Naive thymus-derived CD8-positive, alpha-beta T cell (primary cell): ENCODE measurements around the gene SORBS2. TPM values are rescaled to one million over a fixed set of nuclear protein-coding genes. Genes with fewer than 3 reads are reported as not detected.
"Not testable (repeated sequence)": the region's sequence is repeated elsewhere in the genome, so short reads cannot be mapped to it uniquely, and the experiment has no call there.

ENCODE experiments used
- ATAC-seq, 2 donors: fragments of 150-1000 bp; cut with Tn5 transposase in 1 of 2; sonication (Bioruptor Pico), chemical (Tn5 transposase) in 1 of 2; 1 replicate in 1 of 2; 2 replicates in 1 of 2; pipeline ENCODE4 v1.10.0; 2021; ENCODE audit warnings: mild to moderate bottlenecking in 2 of 2, moderate library complexity in 2 of 2
- POLR2A ChIA-PET: fragments of 350-600 bp; sonication (Branson Sonifier 250); formaldehyde crosslinking; loops from one replicate; lab custom pipeline; 2021; ENCODE audit warnings: antibody characterized with exemption; lab: Charles Lee
- DNase-seq, 10 donors: peaks; one replicate each; pipeline versions ENCODE4 v3.0.0 to v3.0.0-alpha.2; 2020 to 2022
- H3K27ac Mint-ChIP-seq, 10 donors: one replicate each; pipeline ENCODE4 v1.8.0; 2020 to 2022; ENCODE audit warnings: mild to moderate bottlenecking in 10 of 10, mixed read lengths in 10 of 10, moderate library complexity in 4 of 10, inconsistent platforms in 1 of 10
- H3K27me3 Mint-ChIP-seq, 5 donors: one replicate each; pipeline ENCODE4 v1.8.0; 2021 to 2022; ENCODE audit warnings: mixed read lengths in 5 of 5
- H3K36me3 Mint-ChIP-seq, 3 donors: one replicate each; pipeline ENCODE4 v1.8.0; 2020 to 2022; ENCODE audit warnings: mixed read lengths in 3 of 3, mild to moderate bottlenecking in 2 of 3, inconsistent platforms in 1 of 3
- H3K4me1 Mint-ChIP-seq, 4 donors: one replicate each; pipeline ENCODE4 v1.8.0; 2021 to 2022; ENCODE audit warnings: mixed read lengths in 4 of 4
- H3K4me3 Mint-ChIP-seq, 10 donors: one replicate each; pipeline ENCODE4 v1.8.0; 2020 to 2022; ENCODE audit warnings: mild to moderate bottlenecking in 10 of 10, mixed read lengths in 10 of 10, moderate library complexity in 6 of 10, inconsistent platforms in 1 of 10
- H3K9me3 Mint-ChIP-seq, 9 donors: one replicate each; pipeline ENCODE4 v1.8.0; 2020 to 2022; ENCODE audit warnings: mixed read lengths in 9 of 9, mild to moderate bottlenecking in 3 of 9, inconsistent platforms in 1 of 9, moderate library complexity in 1 of 9
- polyA plus RNA-seq, 3 donors: library from polyadenylated mRNA; unstranded; fragments of 300-500 nt; fragmentation: Illumina TruSeq; gene quantifications; one replicate each; pipeline ENCODE4 v1.2.3, GENCODE V29; 2021
- total RNA-seq, 8 experiments: library from RNA in 2 of 8; stranded (reverse) in 2 of 8; gene quantifications; one replicate each; pipeline ENCODE4 v1.2.3 and lab custom pipeline; 2021 to 2026

The SORBS2 gene
- total RNA-seq (not detected), polyA plus RNA-seq (1 to 10 TPM in 1 of 3 donors, not detected in 2; 1.4 TPM), total RNA-seq (lab: John Stamatoyannopoulos, UW) (0 to 0.43 (median 0) reads per million in 6 experiments)

- Mint-ChIP-seq H3K9me3 (peaks cover 0 to 5% (median 0%) of the 10 kb centered on the region in 9 donors), H3K4me3 (peak within 1 kb of the TSS in 1 of 10 donors; percentile 41), H3K36me3 (no peaks in the 10 kb centered on the region), H3K4me1 (peaks cover 0 to 8% (median 2%) of the 10 kb centered on the region in 4 donors), H3K27ac (peak within 1 kb of the TSS in 2 of 10 donors; percentile 12 to 32), H3K27me3 (peaks cover 5 to 34% (median 9%) of the 10 kb centered on the region in 5 donors)
- ATAC-seq (no peak), DNase-seq (no peak)
- POLR2A ChIA-PET, result no interaction called here
These were observed at the start of gene SORBS2 for GRCh38 chr4:185811509-185812364. Gene SORBS2 (minus strand): TSS chr4:185812194. CDS start chr4:185690571, 121,623 bp downstream.

GRCh38 chr4:185859111-185859510, 47.1 kb upstream of the SORBS2 start:
- Mint-ChIP-seq H3K9me3 (peaks cover 6 to 33% (median 19%) of the 10 kb centered on the region in 9 donors), H3K4me1 (no peaks in the 10 kb centered on the region), H3K4me3 (no peak overlapping the region), H3K27ac (peak overlapping the region in 1 of 10 donors; percentile 8), H3K27me3 (peaks cover 4 to 47% (median 11%) of the 10 kb centered on the region in 5 donors), H3K36me3 (peaks cover 0 to 24% (median 0%) of the 10 kb centered on the region in 3 donors)
- ATAC-seq (no peak), DNase-seq (no peak)
- POLR2A ChIA-PET, result no interaction called here

GRCh38 chr4:185857561-185857960, 45.6 kb upstream of the SORBS2 start:
- H3K27ac Mint-ChIP-seq, H3K4me3 Mint-ChIP-seq, H3K4me1 Mint-ChIP-seq, ATAC-seq, DNase-seq, POLR2A ChIA-PET: not testable (repeated sequence)
- H3K27me3 Mint-ChIP-seq, result peaks cover 4 to 47% (median 12%) of the 10 kb centered on the region in 5 donors
- H3K9me3 Mint-ChIP-seq, result peaks cover 6 to 31% (median 19%) of the 10 kb centered on the region in 9 donors
- H3K36me3 Mint-ChIP-seq, result peaks cover 0 to 24% (median 0%) of the 10 kb centered on the region in 3 donors

GRCh38 chr4:185853841-185854240, 41.8 kb upstream of the SORBS2 start:
- ATAC-seq (no peak), DNase-seq (no peak)
- Mint-ChIP-seq H3K27me3 (peaks cover 0 to 12% (median 6%) of the 10 kb centered on the region in 5 donors), H3K4me3 (no peak overlapping the region), H3K36me3 (peaks cover 0 to 13% (median 0%) of the 10 kb centered on the region in 3 donors), H3K4me1 (no peaks in the 10 kb centered on the region), H3K9me3 (peaks cover 6 to 24% (median 12%) of the 10 kb centered on the region in 9 donors), H3K27ac (no peak overlapping the region)
- POLR2A ChIA-PET, result no interaction called here

GRCh38 chr4:185852961-185853360, 41.0 kb upstream of the SORBS2 start:
- no peak for DNase-seq
- Mint-ChIP-seq H3K27me3 (peaks cover 0 to 12% (median 6%) of the 10 kb centered on the region in 5 donors), H3K27ac (no peak overlapping the region), H3K4me3 (no peak overlapping the region), H3K9me3 (peaks cover 4 to 18% (median 11%) of the 10 kb centered on the region in 9 donors), H3K4me1 (no peaks in the 10 kb centered on the region), H3K36me3 (peaks cover 0 to 7% (median 0%) of the 10 kb centered on the region in 3 donors)
- POLR2A ChIA-PET, result no interaction called here
- no peak for ATAC-seq

- Mint-ChIP-seq H3K27me3 (peaks cover 0 to 12% (median 3%) of the 10 kb centered on the region in 5 donors), H3K36me3 (no peaks in the 10 kb centered on the region), H3K4me3 (no peak overlapping the region), H3K27ac (no peak overlapping the region), H3K9me3 (peaks cover 0 to 16% (median 4%) of the 10 kb centered on the region in 9 donors), H3K4me1 (no peaks in the 10 kb centered on the region)
- POLR2A ChIA-PET, result no interaction called here
- DNase-seq, result no peak
- no peak for ATAC-seq
These were observed 37.9 kb upstream of the SORBS2 start for GRCh38 chr4:185849664-185850550.

- H3K4me1 Mint-ChIP-seq, result no peaks in the 10 kb centered on the region
- ATAC-seq, result no peak
- H3K9me3 Mint-ChIP-seq, result peaks cover 0 to 30% (median 8%) of the 10 kb centered on the region in 9 donors
- H3K4me3 Mint-ChIP-seq, result no peak overlapping the region
- DNase-seq, result no peak
- POLR2A ChIA-PET, result no interaction called here
- no peak overlapping the region for H3K27ac Mint-ChIP-seq
- H3K27me3 Mint-ChIP-seq, result peaks cover 0 to 2% (median 0%) of the 10 kb centered on the region in 5 donors
- no peaks in the 10 kb centered on the region for H3K36me3 Mint-ChIP-seq
These were observed 35.5 kb upstream of the SORBS2 start for GRCh38 chr4:185847352-185848097.

GRCh38 chr4:185846505-185847150, 34.6 kb upstream of the SORBS2 start:
- POLR2A ChIA-PET, result no interaction called here
- Mint-ChIP-seq H3K36me3 (no peaks in the 10 kb centered on the region), H3K9me3 (peaks cover 0 to 30% (median 8%) of the 10 kb centered on the region in 9 donors), H3K4me3 (no peak overlapping the region), H3K4me1 (no peaks in the 10 kb centered on the region), H3K27me3 (peaks cover 0 to 5% (median 0%) of the 10 kb centered on the region in 5 donors), H3K27ac (no peak overlapping the region)
- no peak for ATAC-seq
- no peak for DNase-seq

- Mint-ChIP-seq H3K4me3 (no peak overlapping the region), H3K36me3 (no peaks in the 10 kb centered on the region), H3K27me3 (peaks cover 0 to 5% (median 0%) of the 10 kb centered on the region in 5 donors), H3K9me3 (peaks cover 0 to 30% (median 8%) of the 10 kb centered on the region in 9 donors), H3K4me1 (no peaks in the 10 kb centered on the region), H3K27ac (no peak overlapping the region)
- POLR2A ChIA-PET, result no interaction called here
- DNase-seq, result no peak
- no peak for ATAC-seq
These were observed 34.0 kb upstream of the SORBS2 start for GRCh38 chr4:185845966-185846365.

- ATAC-seq, result no peak
- peaks cover 0 to 5% (median 2%) of the 10 kb centered on the region in 5 donors for H3K27me3 Mint-ChIP-seq
- H3K36me3 Mint-ChIP-seq, result no peaks in the 10 kb centered on the region
- no peaks in the 10 kb centered on the region for H3K4me1 Mint-ChIP-seq
- H3K9me3 Mint-ChIP-seq, result peaks cover 0 to 29% (median 5%) of the 10 kb centered on the region in 9 donors
- no peak overlapping the region for H3K27ac Mint-ChIP-seq
- POLR2A ChIA-PET, result no interaction called here
- no peak overlapping the region for H3K4me3 Mint-ChIP-seq
- no peak for DNase-seq
These were observed 29.5 kb upstream of the SORBS2 start for GRCh38 chr4:185841451-185841850.

GRCh38 chr4:185840953-185841352, 29.0 kb upstream of the SORBS2 start:
- H3K27me3 Mint-ChIP-seq, result peaks cover 0 to 5% (median 2%) of the 10 kb centered on the region in 5 donors
- H3K4me3 Mint-ChIP-seq, result no peak overlapping the region
- H3K27ac Mint-ChIP-seq, result no peak overlapping the region
- POLR2A ChIA-PET, result no interaction called here
- H3K9me3 Mint-ChIP-seq, result peaks cover 0 to 24% (median 5%) of the 10 kb centered on the region in 9 donors
- no peak for ATAC-seq
- H3K36me3 Mint-ChIP-seq, result no peaks in the 10 kb centered on the region
- no peaks in the 10 kb centered on the region for H3K4me1 Mint-ChIP-seq
- DNase-seq, result no peak
